GM19328 (cell line): Measurements from ENCODE around the gene LYST.
A peak's percentile ranks its signal among the peaks of the same experiment; 100 is the strongest.
"Not testable (repeated sequence)": the region's sequence is repeated elsewhere in the genome, so short reads cannot be mapped to it uniquely, and the experiment has no call there.

Source experiments
- ATAC-seq: cut with Tn5 transposase; IDR thresholded peaks from one replicate; pipeline ENCODE4 v1.9.1; 2021; ENCODE audit warnings: mild to moderate bottlenecking, moderate library complexity; ENCODE audit not compliant: unreplicated experiment

The LYST gene

DNA sequence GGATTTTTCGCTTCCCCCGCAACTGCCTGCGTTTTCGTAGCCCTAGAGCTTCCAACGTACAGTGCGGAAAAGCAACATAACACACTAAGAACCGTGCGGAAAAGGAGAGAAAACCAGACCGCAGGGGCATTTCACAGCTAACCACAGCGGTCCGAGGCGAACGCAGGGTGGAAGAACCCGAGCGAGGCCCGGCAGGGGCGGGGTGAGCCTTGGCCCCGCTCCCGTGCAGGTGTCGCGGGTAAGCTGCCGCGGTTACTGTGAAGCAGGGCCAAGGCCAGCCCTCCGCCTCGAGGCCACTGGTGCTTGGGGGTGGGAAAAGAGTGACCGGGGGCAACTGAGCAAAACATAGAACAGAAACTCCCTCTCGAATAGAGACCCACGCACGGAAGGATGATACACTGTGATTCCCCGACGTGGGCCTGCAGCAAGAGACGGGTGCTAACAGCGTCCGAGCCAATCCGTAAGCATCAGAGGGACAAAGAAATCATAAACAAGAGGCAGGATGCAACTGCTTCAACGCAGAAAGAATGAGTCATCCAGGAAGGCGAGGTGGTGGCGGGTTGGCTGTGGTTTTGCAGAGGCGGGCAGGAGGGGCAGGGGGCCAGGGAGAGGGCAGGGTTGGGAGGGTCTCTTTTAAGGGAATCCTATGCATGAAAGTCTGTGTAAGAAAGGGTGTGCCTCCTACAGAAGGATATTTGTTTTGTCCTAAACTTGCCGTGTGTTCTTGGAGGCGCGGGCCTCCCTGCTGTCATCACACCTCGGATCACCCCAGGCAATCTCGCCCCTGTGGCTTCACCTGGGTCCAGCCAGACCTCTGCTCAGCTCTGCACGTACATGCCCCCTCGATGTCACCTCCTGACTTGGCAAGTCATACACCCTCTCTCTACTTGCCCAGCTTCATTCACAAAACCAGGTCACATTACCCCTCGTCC, 224.4 kb downstream of the LYST start:
- ATAC-seq, result peak; percentile 71

DNA sequence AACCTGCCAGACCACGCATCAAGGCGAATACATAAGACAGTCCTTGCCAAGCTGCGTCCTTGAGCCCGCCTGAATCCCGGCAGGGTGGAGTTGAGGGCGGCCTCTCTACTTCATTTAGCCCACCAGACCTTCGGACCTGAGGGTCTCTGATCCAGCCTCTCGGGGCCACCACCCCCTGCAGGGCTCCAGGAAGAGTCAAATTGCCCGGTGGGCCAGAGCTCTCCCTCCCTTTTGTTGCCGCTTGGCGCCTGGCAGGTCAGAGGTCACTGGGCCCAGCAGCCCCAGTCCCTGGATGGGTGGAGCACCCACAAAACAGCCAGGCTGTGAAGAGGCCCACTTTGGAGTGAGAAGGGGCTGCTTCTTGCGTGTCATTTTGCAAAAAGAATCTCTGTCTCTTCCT, 226.1 kb downstream of the LYST start:
- ATAC-seq, result no peak

DNA sequence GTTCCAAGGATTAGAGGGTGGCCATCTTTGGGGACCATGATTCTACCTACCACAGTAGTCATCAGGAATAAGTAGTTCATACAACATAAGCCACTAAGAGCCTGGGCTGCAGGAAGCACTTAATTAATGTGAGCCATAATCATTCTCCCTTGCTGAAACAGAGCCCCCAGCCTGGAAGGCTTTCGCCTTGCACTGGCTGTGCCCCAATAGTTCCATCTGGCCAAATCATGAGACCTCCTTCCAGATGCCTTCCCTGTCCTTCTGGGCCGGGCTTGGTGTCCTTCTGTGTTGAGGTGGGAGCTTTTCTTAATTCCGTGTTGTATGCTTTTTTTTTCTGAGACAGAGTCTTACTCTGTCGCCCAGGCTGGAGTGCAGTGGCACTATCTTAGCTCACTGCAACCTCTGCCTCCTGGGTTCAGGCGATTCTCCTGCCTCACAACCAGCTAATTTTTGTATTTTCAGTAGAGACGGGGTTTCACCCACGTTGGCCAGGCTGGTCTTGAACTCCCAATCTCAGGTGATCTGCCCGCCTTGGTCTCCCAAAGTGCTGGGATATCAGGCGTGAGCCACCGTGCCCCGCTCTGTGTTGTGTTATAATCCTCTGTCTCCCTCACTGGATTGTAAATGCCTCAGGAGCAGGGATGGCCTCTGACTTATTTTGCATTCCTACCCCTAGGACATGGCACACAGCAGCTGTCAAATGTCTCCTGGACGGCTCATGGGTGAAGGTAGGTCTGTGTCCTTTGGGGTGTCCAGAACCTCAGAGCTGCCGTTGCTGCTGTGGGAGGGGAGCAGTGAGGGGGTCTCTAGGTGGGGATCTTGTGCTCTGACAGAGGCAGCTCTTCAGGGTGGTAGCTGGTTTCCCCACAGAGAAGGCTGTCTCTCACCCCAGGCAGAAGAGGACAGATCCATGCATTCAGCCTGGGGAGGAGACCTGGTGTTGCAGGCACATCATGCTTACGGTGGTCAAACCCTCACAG, 227.2 kb downstream of the LYST start:
- no peak for ATAC-seq

DNA sequence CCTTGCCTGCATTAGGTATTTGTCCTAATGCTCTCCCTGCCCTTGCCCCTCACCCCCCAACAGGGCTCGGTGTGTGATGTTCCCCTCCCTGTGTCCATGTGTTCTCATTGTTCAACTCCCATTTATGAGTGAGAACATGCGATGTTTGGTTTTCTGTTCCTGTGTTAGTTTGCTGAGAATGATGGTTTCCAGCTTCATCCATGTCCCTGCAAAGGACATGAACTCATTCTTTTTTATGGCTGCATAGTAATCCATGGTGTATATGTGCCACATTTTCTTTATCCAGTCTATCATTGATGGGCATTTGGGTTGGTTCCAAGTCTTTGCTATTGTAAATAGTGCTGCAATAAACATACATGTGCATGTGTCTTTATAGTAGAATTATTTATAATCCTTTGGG, 228.1 kb downstream of the LYST start:
- not testable (repeated sequence) for ATAC-seq

DNA sequence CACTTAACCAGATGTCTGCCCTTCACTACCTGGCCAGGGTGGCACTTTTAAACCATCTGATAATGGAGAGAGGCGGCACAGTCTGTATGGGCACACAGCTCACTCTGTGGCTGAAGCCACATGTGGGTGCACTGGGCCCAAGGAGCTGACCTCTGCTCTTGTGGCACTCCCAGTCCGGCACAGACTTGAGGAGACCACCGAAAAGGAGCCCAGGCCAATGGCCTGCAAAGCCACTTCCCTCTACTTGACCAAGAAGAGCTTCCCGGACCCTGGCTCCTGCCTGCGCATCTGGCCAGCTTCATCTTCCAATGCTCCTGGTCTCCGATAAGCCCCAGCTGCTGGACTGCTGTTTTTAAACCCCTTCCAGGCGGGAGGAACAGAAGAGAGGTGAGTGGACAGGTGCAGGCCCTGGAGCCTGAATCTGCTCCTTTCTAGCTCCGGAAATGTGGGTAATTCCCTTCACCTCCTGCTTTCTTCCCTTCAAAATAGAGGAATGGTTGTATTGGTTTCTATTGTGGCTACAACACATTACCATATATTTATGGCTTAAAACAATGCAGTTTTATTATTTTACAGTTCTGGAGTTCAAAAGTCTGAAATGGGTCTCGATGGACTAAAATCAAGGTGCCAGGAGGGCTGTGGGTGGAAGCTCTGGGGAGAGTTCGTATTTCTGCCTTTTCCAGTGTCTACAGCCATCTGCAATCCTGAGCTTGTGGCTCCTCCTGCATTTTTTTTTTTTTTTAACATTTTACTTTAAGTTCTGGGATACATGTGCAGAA, 228.8 kb downstream of the LYST start:
- no peak for ATAC-seq

DNA sequence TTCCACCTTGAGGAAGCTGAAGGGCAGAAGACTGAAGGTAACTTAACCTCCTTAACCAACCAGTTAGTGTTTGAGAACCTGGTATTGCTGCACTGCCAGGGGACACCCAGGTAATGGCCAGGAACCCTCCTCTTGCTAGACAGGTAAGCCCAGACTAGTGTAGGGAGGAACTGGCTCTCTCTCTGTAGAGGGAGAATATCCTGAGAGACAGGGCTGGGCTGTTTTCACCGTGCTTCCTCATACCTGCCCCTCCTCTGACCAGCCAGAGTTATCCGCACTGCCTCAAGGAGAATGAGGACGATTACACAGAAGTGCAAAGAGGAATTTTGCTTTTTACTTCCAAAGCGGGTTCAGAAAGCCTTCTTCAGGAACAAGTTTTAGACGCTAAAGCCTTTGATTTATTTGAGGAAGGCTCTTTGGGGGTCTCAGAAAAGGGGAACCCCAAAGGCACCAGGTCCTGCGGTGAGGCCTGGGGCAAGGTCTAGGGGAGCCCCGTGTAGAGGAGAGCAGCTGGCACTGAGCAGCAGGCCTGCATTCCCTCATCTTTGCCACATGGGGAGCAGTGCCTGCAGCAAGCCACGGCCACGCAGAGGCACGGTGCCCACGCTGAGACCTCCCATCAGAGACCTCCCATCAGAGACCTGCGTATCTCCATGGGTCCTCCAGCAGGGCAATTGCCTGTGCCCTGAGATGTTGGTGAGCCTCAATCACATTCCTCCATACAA, 230.6 kb downstream of the LYST start:
- no peak for ATAC-seq

DNA sequence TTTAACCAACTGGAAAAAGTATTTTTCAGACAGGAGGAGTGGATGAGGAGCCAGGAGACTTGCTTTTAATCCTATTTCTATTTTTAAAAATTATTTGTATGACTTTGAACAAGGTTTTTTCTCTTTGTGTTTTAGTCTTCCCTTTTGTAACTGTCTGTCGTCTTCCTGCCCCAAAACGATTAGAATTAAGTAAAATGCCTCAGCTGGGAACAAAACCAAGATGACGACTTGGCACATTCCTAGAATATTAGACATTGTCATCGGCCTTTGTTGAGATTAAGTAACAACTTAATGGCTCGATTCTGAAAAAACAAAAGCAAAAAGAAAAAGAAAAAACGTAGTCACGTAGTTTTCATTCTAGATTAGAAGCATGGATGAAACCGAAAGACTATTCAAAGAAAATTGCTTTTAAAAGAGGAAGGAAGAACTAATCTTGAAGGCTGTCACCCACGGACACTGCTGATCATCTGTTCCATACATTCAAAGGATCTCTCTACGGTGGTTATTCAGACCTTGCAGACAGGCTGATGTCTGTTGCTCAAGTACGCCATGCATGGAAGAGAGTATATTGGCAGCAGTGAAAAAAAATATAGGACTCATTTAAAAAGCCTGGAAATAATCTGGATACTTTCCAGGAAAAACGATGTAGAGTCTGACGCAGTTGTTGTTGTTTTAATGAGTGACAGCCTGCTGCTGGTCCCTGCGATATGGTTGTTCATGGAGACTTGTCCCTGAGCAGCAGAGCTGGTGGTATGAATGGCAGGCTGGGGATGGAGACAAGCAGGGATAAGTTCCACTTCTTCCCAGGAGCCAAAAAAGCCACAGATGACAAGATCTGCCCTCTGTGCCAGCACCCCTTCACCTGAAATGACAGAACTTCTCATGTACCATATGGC, 234.0 kb downstream of the LYST start:
- ATAC-seq, result peak; percentile 79

DNA sequence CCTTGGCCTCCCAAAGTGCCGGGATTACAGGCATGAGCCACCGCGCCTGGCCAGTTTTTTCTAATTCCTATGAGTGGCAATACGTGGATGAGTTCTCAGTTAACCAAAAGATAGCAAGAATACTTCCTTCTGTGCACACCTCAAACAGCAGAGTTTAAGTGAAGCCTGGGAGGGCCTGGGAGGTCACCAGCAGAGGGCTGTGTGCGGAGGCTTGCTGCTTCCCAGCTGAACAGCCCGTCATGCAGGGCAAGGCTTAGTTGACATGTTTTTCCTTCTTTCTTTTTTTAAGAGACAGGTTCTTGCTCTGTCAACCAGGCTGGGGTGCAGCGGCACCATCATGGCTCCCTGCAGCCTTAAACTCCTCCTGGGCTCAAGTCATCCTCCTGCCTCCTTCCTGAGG, 234.9 kb downstream of the LYST start:
- no peak for ATAC-seq

DNA sequence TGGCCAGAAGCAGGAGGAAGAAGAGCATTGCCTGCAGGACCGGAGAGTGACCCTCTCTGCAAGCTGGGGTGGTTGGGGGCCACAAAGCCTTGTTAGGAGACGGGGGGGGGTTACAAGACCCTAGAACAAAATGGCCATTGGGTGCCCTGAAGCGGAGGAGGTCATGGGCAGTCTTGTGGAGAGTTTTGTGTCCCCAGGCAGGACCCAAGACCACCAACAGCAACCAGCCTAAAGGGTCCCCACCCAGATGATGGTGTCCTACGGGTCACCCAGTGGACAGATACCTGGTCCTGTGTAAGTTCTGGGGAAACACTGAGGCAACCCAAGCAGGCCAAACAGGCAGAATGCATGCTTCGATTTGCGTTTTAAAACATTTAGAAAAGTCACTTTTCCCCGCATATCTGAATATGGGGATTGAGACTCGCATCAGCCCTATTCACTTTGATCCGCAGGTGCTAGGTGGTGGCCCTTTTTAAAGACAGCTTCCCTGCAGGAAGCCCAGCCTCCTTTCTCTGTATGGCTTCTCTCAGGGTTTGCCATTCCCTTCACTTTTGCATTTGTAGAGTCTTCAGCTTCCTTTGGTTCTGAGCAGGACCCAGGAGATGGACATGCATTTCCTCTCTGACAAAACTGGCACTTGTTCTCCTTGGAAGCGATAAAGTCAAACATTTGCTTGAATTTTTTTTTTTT, 238.2 kb downstream of the LYST start:
- ATAC-seq, result no peak

DNA sequence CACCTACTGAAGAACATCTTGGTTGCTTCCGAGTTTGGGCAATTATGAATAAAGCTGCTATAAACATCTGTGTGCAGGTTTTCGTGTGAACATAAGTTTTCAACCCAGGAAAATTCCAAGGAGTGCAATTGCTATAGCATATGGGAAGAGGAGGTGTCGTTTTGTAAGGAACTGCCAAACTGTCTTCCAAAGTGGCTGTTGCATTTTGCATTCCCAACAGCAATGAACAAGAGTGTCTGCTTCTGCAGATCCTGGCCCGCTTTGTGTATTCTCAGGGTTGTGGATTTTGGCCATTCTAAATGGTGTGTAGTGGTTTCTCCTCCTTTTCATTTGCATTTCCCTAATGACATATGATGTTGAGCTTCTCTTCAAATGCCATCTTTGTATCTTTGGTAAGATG, 240.9 kb downstream of the LYST start:
- no peak for ATAC-seq

DNA sequence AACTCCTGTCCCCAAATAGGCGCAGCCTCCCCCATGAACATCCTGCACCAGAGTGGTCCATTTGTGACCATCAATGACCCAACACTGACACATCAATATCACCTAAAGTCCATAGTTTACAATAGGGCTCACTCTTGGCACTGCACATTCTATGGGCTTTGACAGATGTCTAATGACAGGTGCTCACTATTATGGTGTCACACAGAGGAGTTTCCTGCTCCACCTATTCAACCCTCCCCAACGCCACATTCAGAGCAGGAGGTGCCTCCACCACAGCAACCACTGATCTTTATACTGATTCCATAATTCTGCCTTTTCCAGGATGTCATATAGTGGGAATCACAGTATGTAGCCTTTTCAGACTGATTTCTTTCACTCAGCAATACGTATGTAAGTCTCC, 241.4 kb downstream of the LYST start:
- no peak for ATAC-seq

DNA sequence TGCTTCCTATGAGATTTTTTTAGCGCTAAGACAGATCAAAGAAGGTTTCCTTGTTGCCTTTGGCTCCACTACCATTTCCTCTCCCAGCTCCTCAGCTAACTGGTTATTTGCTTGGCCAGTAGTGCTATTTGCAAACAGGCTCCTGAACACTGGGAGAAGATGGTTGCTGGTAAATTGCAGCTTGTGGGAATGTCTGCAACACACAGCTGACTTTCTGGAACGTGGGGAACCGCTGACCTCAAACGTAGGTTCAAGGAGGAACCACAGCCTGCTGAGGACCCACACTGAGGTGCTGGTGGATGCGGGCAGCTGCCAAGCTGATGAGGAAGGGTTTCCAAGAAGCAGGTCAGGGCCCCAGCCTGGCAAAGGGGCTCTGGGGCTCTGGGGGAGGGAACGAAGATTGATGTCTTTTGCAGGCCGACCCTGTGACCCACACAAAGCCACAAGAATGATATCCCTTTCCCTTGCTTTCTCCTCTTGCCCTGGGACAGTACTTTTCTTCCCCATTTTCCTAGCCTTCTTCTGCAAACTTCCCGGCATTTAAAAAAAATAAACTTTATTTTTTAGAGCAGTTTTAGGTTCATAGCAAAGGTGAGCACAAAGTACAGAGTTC, 241.9 kb downstream of the LYST start:
- ATAC-seq, result no peak

DNA sequence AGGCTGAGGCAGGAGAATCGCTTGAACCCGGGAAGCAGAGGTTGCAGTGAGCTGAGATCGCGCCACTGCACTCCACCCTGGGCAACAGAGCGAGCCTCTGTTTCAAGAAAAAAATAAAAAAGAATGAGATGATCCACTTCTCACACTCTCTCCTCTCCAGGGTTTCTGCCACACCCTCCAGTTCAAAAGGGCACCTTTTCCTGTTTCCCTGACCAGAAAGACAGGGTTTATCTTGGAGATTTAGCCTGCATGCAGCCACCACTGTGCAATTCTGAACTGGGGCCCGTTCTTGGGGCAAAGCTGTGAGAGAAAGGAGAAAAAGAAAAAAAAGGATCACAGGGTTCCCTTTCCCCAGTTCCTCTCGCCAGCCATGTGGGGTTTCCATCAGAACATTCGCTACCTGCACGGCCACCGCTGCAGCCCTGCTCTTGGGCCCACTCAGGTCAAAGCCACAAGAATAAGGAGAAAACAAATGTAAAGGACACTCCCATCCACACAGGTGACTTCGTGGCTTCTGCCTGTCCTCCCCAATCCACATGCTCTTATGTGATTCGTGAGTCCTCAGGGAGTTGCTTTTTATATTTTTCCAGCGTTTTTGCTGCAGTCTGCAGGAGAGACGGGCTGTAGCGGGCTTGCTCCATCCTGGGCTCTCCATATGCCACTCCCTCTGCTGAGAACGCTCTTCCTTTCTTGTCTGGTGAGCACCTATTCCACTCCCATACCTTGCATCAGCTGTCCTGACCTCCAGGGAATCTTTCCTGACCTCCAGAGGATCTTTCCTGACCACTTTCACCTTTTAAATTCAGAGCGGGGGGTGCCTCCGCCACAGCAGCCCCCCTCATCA, 243.5 kb downstream of the LYST start:
- no peak for ATAC-seq

DNA sequence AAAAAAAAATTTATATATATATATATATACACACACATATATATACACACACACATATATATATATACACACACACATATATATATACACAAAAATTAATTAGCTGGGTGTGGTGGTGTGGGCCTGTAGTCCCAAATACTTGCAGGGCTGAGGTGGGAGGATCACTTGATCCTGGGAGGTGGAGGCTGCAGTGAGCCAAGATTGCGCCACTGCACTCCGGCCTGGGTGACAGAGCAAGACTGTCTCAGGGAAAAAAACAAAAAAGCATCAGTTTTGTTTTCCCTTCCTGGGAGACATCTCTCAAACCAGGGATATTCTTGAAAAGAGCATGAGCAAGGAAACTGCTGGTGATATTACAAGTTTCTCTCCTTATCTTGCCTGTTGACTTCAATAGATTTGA, 247.6 kb downstream of the LYST start:
- not testable (repeated sequence) for ATAC-seq

DNA sequence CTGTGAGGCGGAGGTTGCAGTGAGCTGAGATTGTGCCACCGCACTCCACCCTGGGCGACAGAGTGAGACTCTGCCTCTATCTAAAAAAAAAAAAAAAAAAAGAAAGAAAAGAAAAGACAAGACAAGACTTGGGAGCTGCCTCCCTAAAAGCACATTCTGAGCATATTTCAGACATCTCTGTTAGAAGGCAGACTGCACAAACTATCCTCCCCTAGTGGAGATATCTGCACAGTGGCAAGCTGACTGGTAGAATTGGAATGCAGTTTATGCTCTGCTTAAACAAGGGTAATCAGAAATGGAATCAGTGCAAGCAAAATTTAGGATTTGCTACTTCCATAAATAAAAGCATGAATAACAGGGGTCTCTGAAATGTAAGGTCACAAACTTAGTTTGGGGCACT, 248.9 kb downstream of the LYST start:
- ATAC-seq, result no peak

DNA sequence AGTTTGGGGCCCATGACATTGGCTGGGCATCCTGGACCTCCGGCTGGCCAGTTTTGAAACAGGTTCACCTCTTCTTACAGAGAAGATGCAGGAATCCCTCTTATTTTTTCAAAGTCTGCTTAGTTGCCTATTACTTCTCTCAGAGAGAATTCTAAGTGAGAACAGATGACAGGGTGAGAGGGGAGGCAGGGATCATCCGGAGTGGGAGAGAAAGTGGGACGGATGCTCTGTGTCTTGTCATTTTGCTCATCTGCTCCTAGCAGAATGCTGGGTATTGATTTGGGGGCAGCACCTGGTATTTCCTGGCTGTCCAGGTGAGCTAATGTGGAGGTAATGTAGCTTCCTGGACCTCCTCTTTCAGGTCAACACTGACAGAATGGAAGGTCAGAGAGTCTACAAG, 249.6 kb downstream of the LYST start:
- no peak for ATAC-seq

DNA sequence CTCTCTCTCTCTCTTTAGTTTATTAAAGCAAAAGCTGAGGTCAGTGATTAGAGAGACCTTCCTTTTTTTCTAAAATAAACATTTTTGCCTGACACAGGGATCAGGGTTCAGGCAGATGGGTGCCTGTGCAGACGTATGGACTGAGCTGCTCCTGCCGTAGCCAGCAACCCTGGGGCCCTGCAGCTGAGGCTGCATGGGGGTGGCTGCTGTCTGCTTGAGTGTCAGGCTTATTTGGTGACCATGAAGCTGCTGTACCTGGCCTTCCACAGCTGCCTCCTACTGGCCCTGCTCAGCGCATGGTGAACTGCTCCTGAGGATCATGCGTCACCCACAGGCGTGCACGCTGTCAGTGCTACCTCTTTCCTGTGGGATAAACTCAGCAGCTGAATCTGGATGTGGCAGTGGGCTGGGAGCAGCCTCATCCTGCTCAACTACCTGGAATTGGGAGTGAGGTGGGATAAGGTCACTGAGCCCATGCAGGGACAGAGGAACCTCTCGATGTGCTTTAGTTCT, 252.2 kb downstream of the LYST start:
- ATAC-seq, result no peak
